GM19193 (cell line): Measurements from ENCODE around the gene SFT2D1.
A peak's percentile ranks its signal among the peaks of the same experiment; 100 is the strongest.

Experiments
- POLR2A ChIP-seq: IDR thresholded peaks from 4 replicates; pipeline ENCODE4 v1.6.1; 2011; ENCODE audit not compliant: insufficient read depth, insufficient read length; ENCODE audit errors: extremely low read depth

SFT2D1 gene

DNA sequence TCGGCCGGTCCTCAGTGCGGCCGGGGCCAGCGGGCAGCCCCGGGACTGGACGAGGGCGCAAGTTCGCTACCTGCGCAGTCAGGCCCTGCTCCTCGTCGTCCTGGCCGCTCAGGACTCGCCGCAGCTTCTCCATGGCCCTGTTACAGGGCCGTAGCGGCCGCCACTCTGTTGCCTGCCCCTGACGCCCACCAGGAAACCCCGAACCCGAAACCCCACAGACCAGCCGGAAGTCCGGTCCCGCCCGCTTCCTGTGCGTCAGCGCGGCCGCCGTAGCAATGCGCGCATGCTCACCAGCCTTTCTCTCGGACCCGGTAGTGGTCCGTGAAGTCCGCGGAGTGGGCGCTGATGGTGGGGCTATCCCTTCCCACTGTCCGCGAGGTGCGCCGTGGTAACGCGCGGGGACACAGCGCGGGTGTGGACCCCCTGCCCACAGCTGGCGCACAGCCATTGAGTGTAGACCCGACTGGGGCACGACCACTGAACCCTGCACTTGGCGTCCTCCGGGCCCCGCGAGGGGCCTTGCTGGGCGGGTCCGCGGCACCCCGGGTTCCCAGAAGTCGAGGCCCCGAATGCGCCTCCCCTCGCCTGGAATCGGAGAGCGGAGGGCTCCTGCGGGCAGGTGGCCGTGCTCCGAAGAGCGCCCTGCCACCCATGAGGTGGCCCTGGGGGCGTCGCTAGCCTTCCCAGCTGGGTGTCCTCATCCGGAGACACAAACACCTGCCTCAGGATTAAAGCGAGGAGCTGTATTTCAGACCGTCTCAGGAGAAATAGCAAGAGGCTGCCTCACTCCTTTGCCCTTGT, at the start of gene SFT2D1:
Gene SFT2D1 (minus strand): TSS at position 197 of the 801 bp plus-strand sequence. CDS start 64 bp downstream, at position 133.
- TF ChIP-seq POLR2A, result peak; percentile 99

GRCh38 chr6:166389119-166389518, 46.8 kb upstream of the SFT2D1 start:
- TF ChIP-seq POLR2A, result no peak

DNA sequence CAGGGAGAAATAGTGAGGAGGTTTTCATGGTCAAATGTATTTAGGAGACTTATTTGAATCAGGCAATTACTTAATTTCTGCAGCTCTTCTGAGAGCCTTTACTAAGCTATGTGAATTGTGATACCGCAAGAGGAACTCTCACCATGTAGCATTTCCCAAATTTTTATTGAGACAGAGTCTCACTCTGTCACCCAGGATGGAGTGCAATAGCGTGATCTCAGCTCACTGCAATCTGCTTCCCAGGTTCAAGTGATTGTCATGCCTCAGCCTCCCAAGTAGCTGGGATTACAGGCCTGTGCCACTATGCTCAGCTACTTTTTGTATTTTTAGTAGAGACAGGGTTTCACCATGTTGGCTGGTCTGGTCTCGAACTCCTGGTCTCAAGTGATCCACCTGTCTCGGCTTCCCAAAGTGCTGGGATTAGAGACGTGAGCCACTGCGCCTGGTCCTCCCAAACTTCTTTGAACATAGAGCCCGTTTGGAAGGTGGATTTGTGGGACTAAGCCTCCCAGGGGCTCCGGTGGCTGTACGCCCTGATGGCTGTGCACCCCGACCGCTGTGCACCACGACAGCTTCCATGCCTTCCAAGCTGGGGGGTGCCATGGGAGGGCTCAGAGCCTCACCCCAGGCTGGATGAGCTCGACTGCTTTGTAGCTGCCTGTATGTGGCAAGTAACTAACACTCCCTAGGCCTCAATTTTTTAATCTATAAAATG, 46.1 kb upstream of the SFT2D1 start:
- no peak for TF ChIP-seq POLR2A

DNA sequence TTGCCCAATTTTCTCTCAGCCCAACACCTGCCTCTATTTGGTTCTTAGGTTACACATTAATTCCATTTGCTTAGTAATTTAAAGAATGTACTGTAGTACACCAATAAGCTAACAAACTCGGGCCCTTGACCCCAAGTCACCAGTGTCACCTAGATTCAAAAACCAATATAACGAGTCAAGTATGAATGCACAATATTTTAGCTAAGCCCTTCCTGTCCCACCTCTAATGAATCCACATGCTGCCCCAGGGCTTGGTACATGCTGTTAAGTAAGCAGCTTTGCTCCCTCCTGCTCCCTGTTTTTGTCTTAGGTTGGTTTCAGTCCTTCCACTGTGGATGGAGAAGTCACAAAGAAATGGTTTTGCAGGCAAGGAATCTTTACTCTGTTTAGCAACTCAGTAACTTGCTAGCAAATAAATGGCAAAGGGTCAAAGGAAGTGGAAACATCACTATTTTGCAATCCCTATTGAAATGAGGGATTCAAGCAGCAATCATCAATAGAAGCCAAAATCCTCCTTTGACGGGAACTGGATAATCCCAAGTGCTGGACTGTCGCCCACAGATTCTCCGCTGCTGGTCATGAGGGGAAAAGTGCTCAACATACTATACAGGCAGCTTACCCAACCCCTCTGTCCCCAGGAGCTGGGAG, 45.4 kb upstream of the SFT2D1 start:
- no peak for TF ChIP-seq POLR2A

DNA sequence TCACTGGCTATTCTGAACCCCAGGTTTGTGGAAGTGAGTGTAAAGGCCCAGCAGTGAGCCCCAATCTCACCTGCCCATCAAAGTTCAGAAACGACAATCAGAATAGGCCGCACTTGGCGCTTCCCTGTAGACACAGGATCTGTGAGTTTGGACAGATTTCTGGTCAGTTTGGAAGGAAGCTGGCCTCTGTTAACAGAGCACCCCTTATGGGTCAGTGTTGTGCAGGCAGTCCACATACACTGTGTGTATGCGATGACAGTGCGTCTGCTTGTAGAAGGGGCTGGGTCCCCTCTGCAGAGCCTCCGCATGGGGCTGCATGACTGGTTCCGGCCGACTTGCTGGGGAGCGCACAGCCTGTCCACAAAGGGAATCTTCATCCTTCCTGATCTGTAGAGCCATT, 43.8 kb upstream of the SFT2D1 start:
- TF ChIP-seq POLR2A, result no peak

- peak; percentile 78 for TF ChIP-seq POLR2A
These were observed 40.8 kb upstream of the SFT2D1 start, which contains the start of gene MPC1 for GRCh38 chr6:166382933-166383801. Gene MPC1, minus strand, starts transcription at chr6:166382940. Its CDS starts 64 bp downstream, at chr6:166382876.

GRCh38 chr6:166382500-166382932, 40.2 kb upstream of the SFT2D1 start:
- TF ChIP-seq POLR2A, result peak; percentile 85

DNA sequence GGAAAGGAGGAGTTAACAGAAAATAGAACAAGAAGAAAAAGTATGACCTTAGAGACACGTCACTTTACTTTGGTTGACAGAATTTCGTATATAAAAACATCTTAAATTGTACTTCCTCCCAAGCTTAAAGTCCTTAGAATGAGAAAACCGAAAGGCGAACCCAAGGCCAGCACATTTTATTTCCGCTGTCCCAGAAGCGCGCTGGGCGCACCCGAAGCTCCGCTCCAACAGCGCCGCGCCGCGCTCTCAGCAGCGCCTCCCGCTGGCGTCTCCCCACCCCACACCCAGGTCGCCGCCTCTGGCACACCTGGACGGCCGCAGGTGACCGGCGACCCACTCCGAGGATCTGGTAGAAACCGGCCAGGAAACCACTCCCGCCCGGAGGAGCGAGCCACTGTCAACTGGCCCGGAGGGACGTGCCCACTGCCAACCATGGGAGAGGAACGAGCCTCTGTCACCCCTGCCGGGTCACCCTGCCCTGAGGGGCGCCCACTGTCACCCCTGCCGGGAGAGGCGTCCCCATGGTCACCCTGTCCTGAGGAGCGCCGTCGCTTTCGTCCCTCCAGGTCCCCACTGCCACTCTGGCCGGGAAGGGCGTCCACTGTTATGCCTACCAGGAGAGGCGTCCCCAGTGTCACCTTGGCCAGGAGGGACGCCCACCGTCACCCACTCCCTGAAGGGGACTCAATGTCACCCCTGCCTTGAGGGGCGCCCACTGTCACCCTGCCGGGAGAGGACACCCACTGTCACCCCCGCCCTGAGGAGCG, 39.6 kb upstream of the SFT2D1 start:
- TF ChIP-seq POLR2A, result no peak

DNA sequence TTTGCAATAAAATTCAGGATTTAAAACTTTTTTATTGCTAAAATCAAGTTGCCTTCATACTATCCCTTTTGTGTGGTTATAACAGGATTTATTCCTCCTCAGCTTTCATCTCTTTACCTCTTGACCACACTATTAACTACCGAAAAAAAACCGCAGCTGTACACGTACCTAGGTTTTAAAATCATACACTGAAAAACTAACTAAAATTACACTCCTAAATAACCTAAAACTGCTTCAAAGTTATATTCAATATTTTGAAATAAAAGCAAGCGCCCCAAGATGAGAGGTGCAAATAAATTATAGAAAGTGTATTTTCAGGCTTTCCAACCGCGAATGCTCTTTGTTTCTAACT, 39.0 kb upstream of the SFT2D1 start:
- TF ChIP-seq POLR2A, result no peak

DNA sequence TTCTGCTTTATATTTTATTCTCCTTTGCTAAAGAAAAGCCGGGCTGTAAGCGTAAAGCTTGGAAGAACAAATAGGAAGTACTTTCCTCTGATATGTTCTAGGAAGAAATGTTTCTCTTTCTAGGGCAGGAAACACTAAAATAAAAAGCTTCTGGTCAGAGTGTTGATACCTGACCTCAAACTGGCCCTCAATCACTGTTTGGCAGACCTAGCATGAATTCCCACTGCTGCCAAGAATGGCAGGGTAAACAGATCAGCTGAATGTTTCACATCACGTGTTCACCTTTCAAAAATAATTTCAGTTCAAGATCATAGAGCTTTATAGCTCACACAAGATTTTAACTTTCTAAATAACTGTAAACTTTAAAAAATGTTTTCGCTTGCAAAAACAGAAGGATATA, 37.5 kb upstream of the SFT2D1 start:
- TF ChIP-seq POLR2A, result no peak

GRCh38 chr6:166379103-166379586, 36.8 kb upstream of the SFT2D1 start:
- no peak for TF ChIP-seq POLR2A

GRCh38 chr6:166377721-166378120, 35.4 kb upstream of the SFT2D1 start:
- TF ChIP-seq POLR2A, result no peak

DNA sequence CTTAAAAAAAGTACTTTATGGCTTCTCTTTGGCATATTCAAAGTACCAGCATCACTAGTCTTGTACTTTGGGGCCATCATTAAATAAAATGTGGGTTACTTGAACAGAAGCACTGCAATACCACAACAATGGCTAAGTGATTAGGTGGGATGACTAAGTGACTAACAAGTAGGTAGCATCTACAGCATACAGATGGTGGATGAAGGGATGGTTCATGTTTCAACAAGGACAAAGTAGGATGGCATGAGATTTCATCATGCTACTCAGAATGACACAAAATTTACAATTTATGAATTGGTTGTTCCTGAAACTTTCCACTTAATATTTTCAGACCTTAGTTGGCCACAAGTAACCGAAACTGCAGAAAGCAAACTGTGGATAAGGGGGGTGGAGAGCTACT, 32.7 kb upstream of the SFT2D1 start:
- TF ChIP-seq POLR2A, result no peak

DNA sequence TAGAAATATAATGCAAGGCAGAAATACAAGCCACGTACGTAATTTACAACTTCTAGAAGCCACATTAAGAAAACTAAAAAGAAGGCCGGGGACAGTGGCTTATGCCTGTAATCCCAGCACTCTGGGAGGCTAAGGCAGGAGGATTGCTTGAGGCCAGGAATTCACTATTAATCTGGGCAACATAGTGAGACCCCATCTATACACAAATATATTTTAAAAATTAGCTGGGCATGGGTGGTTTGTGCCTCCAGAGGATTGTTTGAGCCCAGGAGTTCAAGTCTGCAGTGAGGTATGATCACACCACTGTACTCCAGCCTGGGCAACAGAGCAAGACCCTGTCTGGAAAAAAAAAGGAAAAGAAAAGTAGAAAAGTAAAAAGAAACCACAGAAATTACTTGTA, 28.1 kb upstream of the SFT2D1 start:
- TF ChIP-seq POLR2A, result no peak
